ENCODE results near the gene PMM2.

GRCh38 chr16:8867216-8867931 is 69.7 kb downstream of the PMM2 start:
- TF ChIP-seq EZH2 (IDR thresholded peaks at IDR 0.05) (no peak), POLR2AphosphoS5 (IDR thresholded peaks at IDR 0.05; ENCODE audit: borderline replicate concordance, low read depth, low read length) (no peak)

All from SK-N-MC (cell line).